GM23248 (cell line): ENCODE data around the gene EARS2. TPM values are rescaled to one million over a fixed set of nuclear protein-coding genes. Genes with fewer than 3 reads are reported as not detected.

Experiments used
- DNase-seq: peaks from one replicate; pipeline ENCODE4 v3.0.0-alpha.2; 2015
- H2AFZ ChIP-seq: fragments of 200-600 bp; sonication (generic); 2 replicates; pipeline ENCODE4 v1.6.1; 2016; ENCODE audit warnings: antibody characterized with exemption
- H3F3A ChIP-seq: fragments of 200-600 bp; sonication (generic); 2 replicates; pipeline ENCODE4 v1.6.1; 2016; ENCODE audit warnings: mild to moderate bottlenecking, antibody characterized with exemption, mixed run types; ENCODE audit not compliant: insufficient read depth
- H3K27ac ChIP-seq: fragments of 200-600 bp; sonication (generic); 2 replicates; pipeline ENCODE4 v1.5.1; 2016; ENCODE audit warnings: mild to moderate bottlenecking
- H3K27me3 ChIP-seq: fragments of 200-600 bp; sonication (generic); replicated peaks from 2 replicates; pipeline ENCODE4 v1.6.1; 2016; ENCODE audit warnings: mild to moderate bottlenecking; ENCODE audit not compliant: insufficient read depth
- H3K36me3 ChIP-seq: fragments of 200-600 bp; sonication (generic); 2 replicates; pipeline ENCODE4 v1.6.1; 2016; ENCODE audit warnings: low read depth, mild to moderate bottlenecking
- H3K4me1 ChIP-seq: fragments of 200-600 bp; sonication (generic); 2 replicates; pipeline ENCODE4 v1.6.1; 2016; ENCODE audit warnings: mild to moderate bottlenecking; ENCODE audit not compliant: insufficient read depth
- H3K4me2 ChIP-seq: fragments of 200-600 bp; sonication (generic); one replicate; pipeline ENCODE4 v1.6.1; 2016; ENCODE audit warnings: mild to moderate bottlenecking; ENCODE audit not compliant: unreplicated experiment
- H3K4me3 ChIP-seq: fragments of 200-600 bp; sonication (generic); 2 replicates; pipeline ENCODE4 v1.5.1; 2016; ENCODE audit warnings: mild to moderate bottlenecking
- H3K79me2 ChIP-seq: fragments of 200-600 bp; sonication (generic); 2 replicates; pipeline ENCODE4 v1.6.1; 2016; ENCODE audit warnings: mild to moderate bottlenecking; ENCODE audit not compliant: insufficient read depth
- H3K9ac ChIP-seq: fragments of 200-600 bp; sonication (generic); 2 replicates; pipeline ENCODE4 v1.6.1; 2016; ENCODE audit warnings: mild to moderate bottlenecking
- H3K9me2 ChIP-seq: fragments of 200-600 bp; sonication (generic); 2 replicates; pipeline ENCODE4 v1.6.1; 2016; ENCODE audit warnings: mixed run types, mild to moderate bottlenecking, moderate library complexity; ENCODE audit not compliant: insufficient read depth
- H3K9me3 ChIP-seq: fragments of 200-600 bp; sonication (generic); one replicate; pipeline ENCODE4 v1.6.1; 2017; ENCODE audit warnings: low read depth
- H4K20me1 ChIP-seq: fragments of 200-600 bp; sonication (generic); 2 replicates; pipeline ENCODE4 v1.6.0; 2016; ENCODE audit not compliant: insufficient read depth
- EZH2 ChIP-seq: fragments of 200-600 bp; sonication (generic); IDR thresholded peaks from 2 replicates; pipeline ENCODE4 v1.6.1; 2018; ENCODE audit warnings: antibody characterized with exemption, mild to moderate bottlenecking; ENCODE audit not compliant: insufficient read depth, poor library complexity, severe bottlenecking
- EZH2phosphoT487 ChIP-seq: fragments of 200-600 bp; sonication (generic); IDR thresholded peaks from 2 replicates; pipeline ENCODE4 v1.6.1; 2018; ENCODE audit warnings: antibody characterized with exemption, moderate library complexity, mild to moderate bottlenecking, low read depth; ENCODE audit not compliant: insufficient read depth
- WGBS, 2 experiments: methylation state at CpG; one replicate each; pipeline ENCODE4 v1.1.6; 2015 to 2017; ENCODE audit warnings: low lambda C conversion rate in 2 of 2, low coverage in 1 of 2; ENCODE audit errors: missing lambda C conversion rate in 2 of 2; 5-methylcytosine and 5-hydroxymethylcytosine counted together
- in situ Hi-C: fragments of 300-500 bp; cut with MboI; formaldehyde crosslinking; loops from 2 replicates; pipeline ENCODE4 v1.15.0; 2020
- polyA plus RNA-seq: library from polyadenylated mRNA; unstranded; fragments of >200 nt; fragmentation: Nextera tagmentation; extraction: Ambion mirVana; gene quantifications from 2 replicates; pipeline ENCODE4 v1.2.1, GENCODE V29; 2016
- total RNA-seq: library from RNA; depleted of rRNA; stranded (reverse); fragments of >200 nt; shearing (Covaris generic); gene quantifications from 2 replicates; pipeline ENCODE4 v1.2.3, GENCODE V29; 2014

The EARS2 gene
- total and polyA plus RNA-seq, 2 experiments from 2014 or later = 15.6 to 27.1 TPM

- no peaks in the 10 kb centered on the region for H3K27me3 ChIP-seq
- 94 to 100% methylated on average over 1 of the region's 1 CpG for WGBS, 2 experiments
- no peaks in the 10 kb centered on the region for H4K20me1 ChIP-seq
- H3K79me2 ChIP-seq = no peaks in the 10 kb centered on the region
- H3K4me2 ChIP-seq = no peak overlapping the region
- peaks cover 10% of the 10 kb centered on the region; the same call in 1 of the 2 replicates for H3F3A ChIP-seq
- no peak overlapping the region for H3K9ac ChIP-seq
- no peak overlapping the region for H2AFZ ChIP-seq
- H3K36me3 ChIP-seq = peaks cover 42% of the 10 kb centered on the region; the same call in 1 of the 2 replicates
- peaks cover 15% of the 10 kb centered on the region for H3K4me1 ChIP-seq
- no peak overlapping the region for H3K27ac ChIP-seq
- in situ Hi-C loops = no loop called here
- no peak for TF ChIP-seq EZH2phosphoT487
- TF ChIP-seq EZH2 = no peak
- H3K9me2 ChIP-seq = no peaks in the 10 kb centered on the region
- H3K9me3 ChIP-seq = no peaks in the 10 kb centered on the region
- DNase-seq = no peak
- H3K4me3 ChIP-seq = no peak overlapping the region
These were observed 24.7 kb downstream of the EARS2 start for GRCh38 chr16:23532448-23532847.

DNA sequence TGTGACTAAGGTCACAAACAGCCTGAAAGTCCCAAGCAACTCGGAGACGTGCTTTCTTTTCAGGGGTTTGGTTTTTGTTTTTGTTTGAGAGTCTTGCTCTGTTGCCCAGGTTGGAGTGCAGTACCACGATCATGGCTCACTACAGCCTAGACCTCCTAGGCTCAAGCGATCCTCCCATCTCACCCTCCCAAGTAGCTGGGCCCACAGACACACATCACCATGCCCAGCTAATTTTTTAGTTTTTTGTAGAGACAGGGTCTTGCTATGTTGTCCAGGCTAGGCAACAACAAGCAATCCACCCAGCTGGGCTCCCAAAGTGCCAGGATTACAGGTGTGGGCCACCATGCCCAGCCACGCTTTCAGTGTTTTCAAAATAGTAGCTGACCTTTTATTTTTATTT lies 27.1 kb downstream of the EARS2 start:
- in situ Hi-C loops = no loop called here
- 87 to 93% methylated on average over 5 of the region's 5 CpGs for WGBS, 2 experiments
- peaks cover 49% of the 10 kb centered on the region; the same call in 1 of the 2 replicates for H3K36me3 ChIP-seq

DNA sequence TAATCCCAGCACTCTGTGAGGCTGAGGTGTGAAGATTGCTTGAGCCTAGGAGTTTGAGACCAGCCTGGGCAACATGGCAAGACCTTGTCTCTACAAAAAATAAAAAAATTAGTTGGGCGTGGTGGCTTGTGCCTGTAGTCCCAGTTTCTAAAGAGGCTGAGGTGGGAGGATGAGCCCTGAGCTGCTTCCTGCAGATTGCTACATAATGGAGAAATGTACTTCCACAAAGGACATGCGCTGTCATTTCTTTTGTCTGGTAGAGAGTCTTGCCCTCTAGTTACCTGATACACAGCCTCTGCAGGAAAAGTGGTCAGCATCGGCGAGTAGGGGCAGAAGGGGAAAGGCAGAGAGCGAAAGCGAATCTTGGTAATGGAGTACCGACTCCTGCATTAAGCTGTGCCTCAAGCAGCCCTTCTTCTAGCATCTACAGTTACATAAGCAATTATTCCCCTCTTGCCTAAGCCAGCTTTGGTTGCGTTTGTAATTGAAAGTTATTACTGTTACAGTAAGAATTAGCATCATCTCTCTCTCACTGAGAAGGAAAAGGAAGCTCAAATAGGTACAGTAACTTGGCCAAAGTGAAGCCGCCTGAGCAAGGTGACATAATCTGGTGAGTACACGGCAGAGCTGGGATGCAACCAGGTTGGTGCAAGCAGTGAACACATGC lies 28.4 kb downstream of the EARS2 start:
- TF ChIP-seq EZH2 (no peak), EZH2phosphoT487 (no peak)
- Histone ChIP-seq H3K9me2 (no peaks in the 10 kb centered on the region), H3K27me3 (no peaks in the 10 kb centered on the region), H4K20me1 (no peaks in the 10 kb centered on the region), H3K4me1 (no peaks in the 10 kb centered on the region), H3K9me3 (no peaks in the 10 kb centered on the region), H3K4me3 (no peak overlapping the region), H3K36me3 (peaks cover 43% of the 10 kb centered on the region; the same call in 1 of the 2 replicates), H3K79me2 (no peaks in the 10 kb centered on the region), H3K9ac (no peak overlapping the region), H3K27ac (no peak overlapping the region), H2AFZ (no peak overlapping the region), H3K4me2 (no peak overlapping the region), H3F3A (no peaks in the 10 kb centered on the region)
- WGBS, 2 experiments = 95 to 97% methylated on average over 10 of the region's 10 CpGs
- in situ Hi-C loops = no loop called here
- DNase-seq = no peak

More for the DNA sequence above, 27.1 kb downstream of the EARS2 start:
- H3K27ac ChIP-seq = no peak overlapping the region
- H3K9me3 ChIP-seq = no peaks in the 10 kb centered on the region
- no peak overlapping the region for H3K4me3 ChIP-seq
- TF ChIP-seq EZH2 (no peak), EZH2phosphoT487 (no peak)
- H3K4me2 ChIP-seq = no peak overlapping the region
- H3F3A ChIP-seq = no peaks in the 10 kb centered on the region
- no peaks in the 10 kb centered on the region for H3K79me2 ChIP-seq
- H3K4me1 ChIP-seq = peaks cover under 1% of the 10 kb centered on the region
- no peak for DNase-seq
- no peak overlapping the region for H3K9ac ChIP-seq
- no peaks in the 10 kb centered on the region for H3K9me2 ChIP-seq
- no peaks in the 10 kb centered on the region for H4K20me1 ChIP-seq
- no peaks in the 10 kb centered on the region for H3K27me3 ChIP-seq
- H2AFZ ChIP-seq = no peak overlapping the region

DNA sequence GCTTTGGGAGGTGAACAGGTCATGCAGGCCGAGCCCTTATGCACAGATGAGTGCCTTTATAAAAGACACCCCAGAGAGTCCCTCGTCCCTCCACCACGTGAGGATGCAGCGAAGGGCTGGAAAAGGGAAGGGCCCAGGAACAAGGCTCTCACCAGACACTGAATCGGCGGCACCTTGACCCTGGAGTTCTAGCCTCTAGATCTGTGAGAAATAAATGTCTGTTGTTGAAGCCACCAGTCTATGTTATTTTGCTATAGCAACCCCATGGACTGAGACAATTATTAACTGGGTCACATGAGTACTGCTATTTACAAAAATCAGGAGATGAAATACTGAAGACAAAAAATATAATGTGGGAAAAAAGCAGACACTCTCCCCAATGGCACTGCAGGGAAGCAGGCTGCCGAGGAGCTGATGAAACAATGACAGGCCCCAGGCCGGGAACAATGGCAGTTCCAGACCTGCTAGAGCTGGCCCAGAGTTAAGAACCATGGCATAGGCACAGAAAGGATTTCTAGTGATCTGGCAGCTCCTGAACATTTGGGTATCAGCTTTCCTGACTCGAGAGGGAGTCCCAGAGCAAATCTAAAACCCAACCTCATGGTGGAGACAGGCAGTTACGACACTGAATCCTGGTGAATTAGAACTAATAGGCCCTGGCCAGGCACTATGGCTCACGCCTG lies 29.0 kb downstream of the EARS2 start:
- Histone ChIP-seq H3K4me3 (no peak overlapping the region), H3K9me2 (no peaks in the 10 kb centered on the region), H3K79me2 (no peaks in the 10 kb centered on the region), H3K27me3 (no peaks in the 10 kb centered on the region), H3K4me1 (no peaks in the 10 kb centered on the region), H3K9ac (no peak overlapping the region), H2AFZ (no peak overlapping the region), H4K20me1 (no peaks in the 10 kb centered on the region), H3K4me2 (no peak overlapping the region), H3K36me3 (peaks cover 39% of the 10 kb centered on the region; the same call in 1 of the 2 replicates), H3K9me3 (no peaks in the 10 kb centered on the region), H3K27ac (no peak overlapping the region), H3F3A (no peaks in the 10 kb centered on the region)
- in situ Hi-C loops = no loop called here
- TF ChIP-seq EZH2 (no peak), EZH2phosphoT487 (no peak)
- DNase-seq = no peak
- WGBS, 2 experiments = 88 to 91% methylated on average over 11 of the region's 11 CpGs
